SH-SY5Y (cell line): ENCODE results near the gene IRGC.

Experiments
- GATA2 ChIP-seq: IDR thresholded peaks from 2 replicates; pipeline ENCODE4 v1.6.1; 2011; ENCODE audit warnings: mild to moderate bottlenecking, low read depth, low read length
- GATA3 ChIP-seq: IDR thresholded peaks from 2 replicates; pipeline ENCODE4 v1.6.1; 2011; ENCODE audit warnings: low read depth, mild to moderate bottlenecking, low read length, moderate library complexity

Gene IRGC

GRCh38 chr19:43704002-43704705 lies 11.7 kb upstream of the IRGC start:
- TF ChIP-seq GATA2 = no peak
- no peak for TF ChIP-seq GATA3

GRCh38 chr19:43705729-43706128 lies 10.1 kb upstream of the IRGC start:
- TF ChIP-seq GATA2 (no peak), GATA3 (no peak)

GRCh38 chr19:43707158-43707712 lies 8.6 kb upstream of the IRGC start:
- TF ChIP-seq GATA2 (no peak), GATA3 (no peak)

- no peak for TF ChIP-seq GATA3
- TF ChIP-seq GATA2 = no peak
These were observed 7.2 kb upstream of the IRGC start for GRCh38 chr19:43708716-43709115.

GRCh38 chr19:43711751-43712355 lies 4.0 kb upstream of the IRGC start:
- TF ChIP-seq GATA2 = no peak
- no peak for TF ChIP-seq GATA3

- TF ChIP-seq GATA3 = no peak
- TF ChIP-seq GATA2 = no peak
These were observed 2.7 kb upstream of the IRGC start for GRCh38 chr19:43713208-43713607.

GRCh38 chr19:43718627-43719377 lies 2.9 kb downstream of the IRGC start:
- no peak for TF ChIP-seq GATA2
- TF ChIP-seq GATA3 = no peak

GRCh38 chr19:43719378-43719868 lies 3.5 kb downstream of the IRGC start:
- no peak for TF ChIP-seq GATA2
- no peak for TF ChIP-seq GATA3

- TF ChIP-seq GATA2 (no peak), GATA3 (no peak)
These were observed 4.0 kb downstream of the IRGC start for GRCh38 chr19:43719918-43720317.

- TF ChIP-seq GATA2 (no peak), GATA3 (no peak)
These were observed 5.1 kb downstream of the IRGC start for GRCh38 chr19:43720936-43721335.

- TF ChIP-seq GATA3 (no peak), GATA2 (no peak)
These were observed 5.7 kb downstream of the IRGC start for GRCh38 chr19:43721469-43722048.

GRCh38 chr19:43723588-43723987 lies 7.7 kb downstream of the IRGC start:
- TF ChIP-seq GATA2 (no peak), GATA3 (no peak)

GRCh38 chr19:43724896-43725295 lies 9.0 kb downstream of the IRGC start:
- TF ChIP-seq GATA2 = no peak
- TF ChIP-seq GATA3 = no peak

GRCh38 chr19:43725468-43725867 lies 9.6 kb downstream of the IRGC start:
- TF ChIP-seq GATA3 (no peak), GATA2 (no peak)
